Measurements from ENCODE around the gene RHD.
"Not testable (repeated sequence)": the region's sequence is repeated elsewhere in the genome, so short reads cannot be mapped to it uniquely, and the experiment has no call there.

Gene RHD

DNA sequence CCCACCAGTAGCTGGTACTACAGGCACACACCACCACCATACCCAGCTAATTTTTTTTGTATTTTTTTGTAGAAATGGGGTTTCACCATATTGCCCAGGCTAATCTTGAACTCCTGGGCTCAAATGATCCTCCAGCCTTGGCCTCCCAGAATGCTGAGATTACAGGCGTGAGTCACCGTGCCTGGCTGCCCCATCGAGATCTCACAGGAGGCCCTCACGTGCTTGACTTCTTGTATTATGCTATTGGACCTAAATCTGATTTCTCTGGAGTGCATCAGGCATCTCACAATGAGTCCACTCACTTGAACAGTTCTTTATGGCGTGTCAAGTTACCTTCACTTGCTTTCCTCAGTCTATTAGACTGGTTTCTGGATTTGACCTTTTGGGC is 15.7 kb upstream of the RHD start:
- Histone ChIP-seq H3K36me3 (replicated peaks; ENCODE audit: insufficient read depth, low read length) (no peaks in the 10 kb centered on the region), H3K4me1 (ENCODE audit: low read length) (no peaks in the 10 kb centered on the region), H3K4me3 (ENCODE audit: low read length) (no peak overlapping the region), H3K27ac (ENCODE audit: low read length) (no peak overlapping the region), H3K27me3 (replicated peaks; ENCODE audit: insufficient read depth, low read length) (no peaks in the 10 kb centered on the region), H3K9me2 (replicated peaks; ENCODE audit: insufficient read depth, low read length) (no peaks in the 10 kb centered on the region), H3F3A (ENCODE audit: insufficient read depth, low read length) (no peaks in the 10 kb centered on the region), H4K20me1 (ENCODE audit: insufficient read depth, low read length) (no peaks in the 10 kb centered on the region), H2AFZ (ENCODE audit: low read length) (no peak overlapping the region), H3K79me2 (ENCODE audit: low read length) (no peaks in the 10 kb centered on the region), H3K9me3 (replicated peaks; ENCODE audit: insufficient read depth, low read length) (no peaks in the 10 kb centered on the region), H3K4me2 (ENCODE audit: low read depth, low read length) (no peak overlapping the region), H3K9ac (ENCODE audit: low read length) (no peak overlapping the region)
- no peak for TF ChIP-seq EZH2phosphoT487 (IDR thresholded peaks at IDR 0.05; ENCODE audit: low read length)
- TF ChIP-seq, protein P1, sequence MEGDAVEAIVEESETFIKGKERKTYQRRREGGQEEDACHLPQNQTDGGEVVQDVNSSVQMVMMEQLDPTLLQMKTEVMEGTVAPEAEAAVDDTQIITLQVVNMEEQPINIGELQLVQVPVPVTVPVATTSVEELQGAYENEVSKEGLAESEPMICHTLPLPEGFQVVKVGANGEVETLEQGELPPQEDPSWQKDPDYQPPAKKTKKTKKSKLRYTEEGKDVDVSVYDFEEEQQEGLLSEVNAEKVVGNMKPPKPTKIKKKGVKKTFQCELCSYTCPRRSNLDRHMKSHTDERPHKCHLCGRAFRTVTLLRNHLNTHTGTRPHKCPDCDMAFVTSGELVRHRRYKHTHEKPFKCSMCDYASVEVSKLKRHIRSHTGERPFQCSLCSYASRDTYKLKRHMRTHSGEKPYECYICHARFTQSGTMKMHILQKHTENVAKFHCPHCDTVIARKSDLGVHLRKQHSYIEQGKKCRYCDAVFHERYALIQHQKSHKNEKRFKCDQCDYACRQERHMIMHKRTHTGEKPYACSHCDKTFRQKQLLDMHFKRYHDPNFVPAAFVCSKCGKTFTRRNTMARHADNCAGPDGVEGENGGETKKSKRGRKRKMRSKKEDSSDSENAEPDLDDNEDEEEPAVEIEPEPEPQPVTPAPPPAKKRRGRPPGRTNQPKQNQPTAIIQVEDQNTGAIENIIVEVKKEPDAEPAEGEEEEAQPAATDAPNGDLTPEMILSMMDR (IDR thresholded peaks at IDR 0.05; ENCODE audit: low read length): no peak
- no peak for TF ChIP-seq EZH2 (optimal IDR thresholded peaks at IDR 0.05; ENCODE audit: low read depth, low read length)
- no peak for DNase-seq

DNA sequence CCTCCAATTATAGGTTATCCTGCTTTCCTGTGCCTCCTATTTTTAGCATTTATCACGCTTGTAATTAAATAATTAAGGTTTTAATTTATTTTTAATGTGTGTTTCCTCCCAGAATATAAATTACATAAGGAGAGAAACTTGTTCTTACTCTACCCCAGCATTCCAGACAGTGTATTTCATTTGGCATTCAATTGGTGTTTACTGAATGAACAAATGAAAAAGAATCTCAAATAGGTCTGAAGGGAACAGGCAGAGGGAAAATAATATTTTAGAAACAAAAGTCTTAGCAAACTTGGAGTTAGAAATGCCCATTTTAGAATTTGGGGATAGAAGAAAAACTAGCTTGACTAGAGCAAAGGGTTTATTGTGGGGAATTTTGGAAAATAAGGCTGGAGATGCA is 15.1 kb upstream of the RHD start:
- Histone ChIP-seq H3K27ac (ENCODE audit: low read length) (no peak overlapping the region), H3K79me2 (ENCODE audit: low read length) (no peaks in the 10 kb centered on the region), H2AFZ (ENCODE audit: low read length) (no peak overlapping the region), H3K27me3 (replicated peaks; ENCODE audit: insufficient read depth, low read length) (no peaks in the 10 kb centered on the region), H3K36me3 (replicated peaks; ENCODE audit: insufficient read depth, low read length) (no peaks in the 10 kb centered on the region), H3K9me3 (replicated peaks; ENCODE audit: insufficient read depth, low read length) (no peaks in the 10 kb centered on the region), H4K20me1 (ENCODE audit: insufficient read depth, low read length) (no peaks in the 10 kb centered on the region), H3K9ac (ENCODE audit: low read length) (no peak overlapping the region), H3K4me3 (ENCODE audit: low read length) (no peak overlapping the region), H3K9me2 (replicated peaks; ENCODE audit: insufficient read depth, low read length) (no peaks in the 10 kb centered on the region), H3K4me2 (ENCODE audit: low read depth, low read length) (no peak overlapping the region), H3K4me1 (ENCODE audit: low read length) (no peaks in the 10 kb centered on the region), H3F3A (ENCODE audit: insufficient read depth, low read length) (no peaks in the 10 kb centered on the region)
- TF ChIP-seq, protein P1 (IDR thresholded peaks at IDR 0.05; ENCODE audit: low read length): no peak
- TF ChIP-seq EZH2phosphoT487 (IDR thresholded peaks at IDR 0.05; ENCODE audit: low read length) (no peak), EZH2 (optimal IDR thresholded peaks at IDR 0.05; ENCODE audit: low read depth, low read length) (no peak)
- DNase-seq: no peak

DNA sequence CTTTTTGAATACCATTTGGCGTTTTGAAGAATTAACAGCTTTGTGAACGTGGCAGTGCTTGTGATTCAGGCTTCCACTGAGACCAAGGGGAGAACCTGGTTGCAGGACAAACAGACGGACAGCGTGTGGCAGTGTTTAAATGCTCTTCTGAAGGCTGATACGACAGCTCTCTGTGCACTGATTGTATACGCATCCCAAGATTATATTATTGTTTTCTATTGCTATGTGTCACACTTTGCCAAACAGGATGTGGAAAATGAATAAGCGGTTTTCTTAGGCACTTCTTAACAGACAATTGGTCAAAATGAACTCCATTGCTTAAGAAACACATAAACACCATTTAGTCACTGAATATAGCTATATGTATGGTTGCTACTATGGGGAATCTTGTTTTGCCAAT is 12.5 kb upstream of the RHD start:
- not testable (repeated sequence) for H3K4me3 ChIP-seq (ENCODE audit: low read length); H3F3A ChIP-seq (ENCODE audit: insufficient read depth, low read length); H3K27ac ChIP-seq (ENCODE audit: low read length); H3K4me1 ChIP-seq (ENCODE audit: low read length); H4K20me1 ChIP-seq (ENCODE audit: insufficient read depth, low read length); H3K79me2 ChIP-seq (ENCODE audit: low read length); H3K9me2 ChIP-seq (replicated peaks; ENCODE audit: insufficient read depth, low read length); H3K27me3 ChIP-seq (replicated peaks; ENCODE audit: insufficient read depth, low read length); H3K9ac ChIP-seq (ENCODE audit: low read length); H3K36me3 ChIP-seq (replicated peaks; ENCODE audit: insufficient read depth, low read length); H3K9me3 ChIP-seq (replicated peaks; ENCODE audit: insufficient read depth, low read length); H3K4me2 ChIP-seq (ENCODE audit: low read depth, low read length); DNase-seq; H2AFZ ChIP-seq (ENCODE audit: low read length)

DNA sequence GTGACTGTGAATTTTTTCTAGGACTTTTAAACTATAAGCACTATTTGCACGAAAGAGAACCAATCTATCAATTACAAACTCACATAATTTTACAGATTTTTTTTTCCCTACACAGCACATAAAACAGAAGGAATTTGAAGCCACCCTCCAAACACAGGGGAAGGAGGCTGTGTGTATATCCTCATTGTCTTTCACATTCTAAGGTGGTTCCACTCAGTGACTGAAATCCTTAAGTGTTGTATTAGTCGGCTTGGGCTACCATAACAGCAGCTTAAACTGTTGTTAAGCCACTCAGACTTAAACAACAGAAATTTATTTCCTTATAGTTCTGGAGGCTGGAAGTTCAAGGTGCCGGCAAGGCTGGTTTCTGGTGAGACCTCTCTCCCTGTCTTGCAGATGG is 12.0 kb upstream of the RHD start:
- H4K20me1 ChIP-seq (ENCODE audit: insufficient read depth, low read length); H3K36me3 ChIP-seq (replicated peaks; ENCODE audit: insufficient read depth, low read length); H3K4me1 ChIP-seq (ENCODE audit: low read length); H3K4me3 ChIP-seq (ENCODE audit: low read length); H3K27ac ChIP-seq (ENCODE audit: low read length); H3K4me2 ChIP-seq (ENCODE audit: low read depth, low read length); H3K27me3 ChIP-seq (replicated peaks; ENCODE audit: insufficient read depth, low read length); H3K9me2 ChIP-seq (replicated peaks; ENCODE audit: insufficient read depth, low read length); DNase-seq; H3F3A ChIP-seq (ENCODE audit: insufficient read depth, low read length); H3K79me2 ChIP-seq (ENCODE audit: low read length); H2AFZ ChIP-seq (ENCODE audit: low read length); H3K9me3 ChIP-seq (replicated peaks; ENCODE audit: insufficient read depth, low read length); H3K9ac ChIP-seq (ENCODE audit: low read length): not testable (repeated sequence)

DNA sequence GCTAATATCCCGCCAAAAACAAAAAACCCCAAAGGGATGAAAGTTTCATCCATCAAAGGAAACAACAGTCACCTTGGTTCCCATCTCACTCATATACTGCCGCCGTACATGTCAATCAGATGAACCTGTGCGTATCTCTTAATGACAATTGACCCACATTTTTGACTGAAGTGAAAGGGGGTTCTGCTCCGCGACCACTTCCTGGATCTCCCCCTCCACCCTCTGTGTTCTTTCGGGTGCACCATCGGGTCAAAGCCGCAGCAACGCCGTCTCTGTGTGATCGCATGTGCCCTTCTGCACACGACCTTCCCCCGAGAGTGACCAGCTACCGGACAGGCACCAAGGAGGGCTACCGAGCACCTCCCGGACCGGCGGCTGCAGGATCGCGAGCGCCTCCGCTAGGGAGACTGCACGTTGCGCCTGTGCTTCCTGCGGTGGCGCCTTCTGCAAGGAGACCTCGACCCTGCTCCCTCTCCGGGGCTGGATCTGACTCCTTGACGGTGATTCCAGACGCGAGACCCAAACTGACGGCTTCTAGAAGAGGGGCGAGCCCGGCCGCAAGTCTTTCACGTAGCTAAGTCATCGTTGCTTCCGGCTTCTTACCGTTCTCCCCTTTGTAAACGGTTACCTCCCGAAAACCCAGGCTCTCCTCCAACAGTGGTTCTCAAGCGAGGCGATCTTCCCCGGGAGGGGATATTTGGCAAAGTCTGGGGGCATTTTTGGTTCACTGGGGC is 5.6 kb upstream of the RHD start:
- not testable (repeated sequence) for H3K79me2 ChIP-seq (ENCODE audit: low read length); H3K27ac ChIP-seq (ENCODE audit: low read length); H3F3A ChIP-seq (ENCODE audit: insufficient read depth, low read length); H3K27me3 ChIP-seq (replicated peaks; ENCODE audit: insufficient read depth, low read length); H3K36me3 ChIP-seq (replicated peaks; ENCODE audit: insufficient read depth, low read length); H4K20me1 ChIP-seq (ENCODE audit: insufficient read depth, low read length); H3K9me2 ChIP-seq (replicated peaks; ENCODE audit: insufficient read depth, low read length); H3K4me1 ChIP-seq (ENCODE audit: low read length); H3K9me3 ChIP-seq (replicated peaks; ENCODE audit: insufficient read depth, low read length)
- H2AFZ ChIP-seq (ENCODE audit: low read length): peak overlapping the region; percentile 16; the same call in 1 of the 2 replicates
- peak overlapping the region; percentile 62 for H3K4me2 ChIP-seq (ENCODE audit: low read depth, low read length)
- H3K9ac ChIP-seq (ENCODE audit: low read length): peak overlapping the region; percentile 39; the same call in 1 of the 2 replicates
- H3K4me3 ChIP-seq (ENCODE audit: low read length): peak overlapping the region; percentile 69
- DNase-seq: peak; percentile 21

DNA sequence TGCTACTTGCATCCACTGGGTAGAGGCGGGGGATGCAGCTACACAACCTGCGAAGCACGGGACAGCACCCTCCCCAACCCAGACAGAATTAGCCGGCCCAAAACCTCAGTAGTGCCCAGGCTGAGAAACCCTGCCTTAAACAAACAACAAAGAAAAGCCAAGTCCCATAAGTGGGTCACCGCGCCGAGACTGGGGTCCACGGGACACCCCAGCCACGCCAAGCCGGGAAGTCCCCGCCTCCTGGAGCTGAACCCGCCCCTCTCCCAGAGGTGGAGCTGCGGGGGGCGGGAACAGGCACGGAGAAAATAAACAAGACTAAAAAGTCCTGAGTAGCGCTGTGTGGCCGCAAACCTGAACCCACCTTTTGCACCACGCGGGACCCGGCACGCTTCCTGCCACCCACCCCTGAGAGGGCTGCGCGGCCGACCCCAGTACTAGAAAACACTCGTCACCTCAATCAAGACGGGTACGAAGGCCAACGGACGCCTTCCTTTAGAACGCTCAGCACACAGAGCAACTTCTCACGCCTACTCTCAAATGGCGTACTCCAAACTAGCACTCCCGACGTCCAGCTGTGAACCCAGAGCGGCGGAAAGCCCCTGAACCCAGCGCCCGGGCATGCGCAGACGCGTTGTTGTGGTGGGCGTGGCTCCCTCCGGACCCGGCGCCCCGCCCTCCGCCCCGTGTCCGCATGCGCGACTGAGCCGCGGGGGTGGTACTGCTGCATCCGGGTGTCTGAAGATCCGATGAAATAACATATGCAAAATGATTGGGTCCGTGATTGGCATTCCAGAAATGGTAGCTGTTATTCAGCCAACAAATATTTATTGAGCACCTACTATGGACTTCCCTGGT is 4.8 kb upstream of the RHD start:
- H3K9me3 ChIP-seq (replicated peaks; ENCODE audit: insufficient read depth, low read length); H3F3A ChIP-seq (ENCODE audit: insufficient read depth, low read length); H3K9me2 ChIP-seq (replicated peaks; ENCODE audit: insufficient read depth, low read length); H3K79me2 ChIP-seq (ENCODE audit: low read length); H3K36me3 ChIP-seq (replicated peaks; ENCODE audit: insufficient read depth, low read length); H3K4me1 ChIP-seq (ENCODE audit: low read length); H3K27me3 ChIP-seq (replicated peaks; ENCODE audit: insufficient read depth, low read length); H4K20me1 ChIP-seq (ENCODE audit: insufficient read depth, low read length): not testable (repeated sequence)
- peak overlapping the region; percentile 52; the same call in 1 of the 2 replicates for H3K9ac ChIP-seq (ENCODE audit: low read length)
- peak overlapping the region; percentile 67; the same call in 1 of the 2 replicates for H3K27ac ChIP-seq (ENCODE audit: low read length)
- peak overlapping the region; percentile 84 for H2AFZ ChIP-seq (ENCODE audit: low read length)
- H3K4me2 ChIP-seq (ENCODE audit: low read depth, low read length): peak overlapping the region; percentile 63; the same call in 1 of the 2 replicates
- DNase-seq: peak; percentile 73
- H3K4me3 ChIP-seq (ENCODE audit: low read length): peak overlapping the region; percentile 60

Measured in MM.1S (cell line).